K562 (cell line): ENCODE results near the gene SYCP1. TPM values are rescaled to one million over a fixed set of nuclear protein-coding genes. Genes with fewer than 3 reads are reported as not detected.

ENCODE experiments used
- CBX3 ChIP-seq, 2 experiments: IDR thresholded peaks; 1 replicate in 1 of 2; 2 replicates in 1 of 2; pipeline ENCODE4 v1.6.1; 2012; ENCODE audit warnings: inconsistent platforms in 2 of 2, low read length in 2 of 2, borderline replicate concordance in 1 of 2, control low read depth in 1 of 2
- CSDE1 ChIP-seq, 2 experiments: fragments of 450-650 bp; IDR thresholded peaks; 2 replicates each; pipeline ENCODE4 v1.6.1; 2016; ENCODE audit warnings: mild to moderate bottlenecking in 1 of 2
- ESRRA ChIP-seq: fragments of 450-650 bp; IDR thresholded peaks from 2 replicates; pipeline ENCODE4 v1.6.1; 2014; ENCODE audit warnings: low read depth, mild to moderate bottlenecking, moderate library complexity, borderline replicate concordance
- ETS2 ChIP-seq: IDR thresholded peaks from 2 replicates; pipeline ENCODE4 v1.6.1; 2016; ENCODE audit warnings: borderline replicate concordance, missing genetic modification characterization, mild to moderate bottlenecking, moderate library complexity, missing compliant biosample characterization; ENCODE audit not compliant: poor library complexity, severe bottlenecking
- FOXK2 ChIP-seq, 2 experiments: fragments of 450-650 bp; IDR thresholded peaks in 1 of 2; conservative IDR thresholded peaks in 1 of 2; 2 replicates each; pipeline ENCODE4 v1.6.1; 2016; ENCODE audit warnings: low read depth in 2 of 2, mild to moderate bottlenecking in 1 of 2
- HDAC1 ChIP-seq, 2 experiments: fragments of 450-650 bp; IDR thresholded peaks; 2 replicates each; pipeline ENCODE4 v1.6.1; 2016 to 2017; ENCODE audit warnings: inconsistent platforms in 1 of 2, mild to moderate bottlenecking in 1 of 2, moderate library complexity in 1 of 2
- HEY1 ChIP-seq: fragments of 250-450 bp; sonication (Bioruptor Pico); IDR thresholded peaks from 2 replicates; pipeline ENCODE4 v1.5.0; 2020; ENCODE audit warnings: mild to moderate bottlenecking, moderate library complexity, borderline replicate concordance
- HLTF ChIP-seq: fragments of 450-650 bp; IDR thresholded peaks from 2 replicates; pipeline ENCODE4 v1.6.1; 2016
- IRF2 ChIP-seq: sonication (generic); formaldehyde crosslinking; IDR thresholded peaks from 2 replicates; pipeline ENCODE4 v1.8.1; 2022; ENCODE audit warnings: mild to moderate bottlenecking, missing genetic modification reagents
- MED1 ChIP-seq: sonication (generic); formaldehyde crosslinking; IDR thresholded peaks from 2 replicates; pipeline ENCODE4 v1.8.1; 2023; ENCODE audit warnings: missing genetic modification reagents, borderline replicate concordance
- NFXL1 ChIP-seq: fragments of 450-650 bp; formaldehyde crosslinking; IDR thresholded peaks from 2 replicates; pipeline ENCODE4 v1.4.0; 2021; ENCODE audit warnings: mild to moderate bottlenecking
- RAD21 ChIP-seq, 2 experiments: fragments of 250-450 bp in 1 of 2; fragments of 450-650 bp in 1 of 2; sonication (Bioruptor Pico) in 1 of 2; formaldehyde crosslinking in 1 of 2; IDR thresholded peaks in 1 of 2; conservative IDR thresholded peaks in 1 of 2; 2 replicates each; pipeline versions ENCODE4 v1.4.0 to v1.8.0; 2020 to 2022; ENCODE audit warnings: mild to moderate bottlenecking in 2 of 2, moderate library complexity in 1 of 2
- RFX5 ChIP-seq: IDR thresholded peaks from 2 replicates; pipeline ENCODE4 v1.6.1; 2011; ENCODE audit warnings: low read depth, mild to moderate bottlenecking, improper control_type of control experiment, low read length
- TSC22D4 ChIP-seq: fragments of 450-650 bp; IDR thresholded peaks from 2 replicates; pipeline ENCODE4 v1.6.1; 2016; ENCODE audit warnings: missing genetic modification characterization, missing biosample characterization, control low read depth
- polyA plus RNA-seq, 8 experiments: library from polyadenylated mRNA; depleted of rRNA in 4 of 8; stranded (reverse) in 5 of 8; unstranded in 3 of 8; fragments of >200 nt; fragmentation: Nextera tagmentation in 2 of 8; fragmentation: Illumina TruSeq in 1 of 8; extraction: Ambion mirVana in 2 of 8; extraction: Trizol in 1 of 8; gene quantifications; 2 replicates each; pipeline versions ENCODE4 v1.2.1 to v1.2.3, GENCODE V29; 2011 to 2014; ENCODE audit warnings: inconsistent platforms in 1 of 8, missing spikeins in 1 of 8
- total RNA-seq, 7 experiments: library from RNA; depleted of rRNA in 6 of 7; stranded (reverse); fragments of >200 nt in 6 of 7; fragmentation: Illumina TruSeq in 2 of 7; extraction: Trizol in 2 of 7; gene quantifications; 2 replicates each; pipeline versions ENCODE4 v1.2.1 to v1.2.3, GENCODE V29; 2011 to 2021; ENCODE audit warnings: low replicate concordance in 1 of 7
- TF ChIP-seq, protein P1 (sequence below): sonication (generic); formaldehyde crosslinking; IDR thresholded peaks from 2 replicates; pipeline ENCODE4 v1.8.0; 2022; ENCODE audit warnings: mild to moderate bottlenecking, missing genetic modification reagents

SYCP1 gene
- total and polyA plus RNA-seq, 9 of the 15 experiments (the other 6 are each of a cell fraction or from before 2014, with no cell fraction given) = not detected

DNA sequence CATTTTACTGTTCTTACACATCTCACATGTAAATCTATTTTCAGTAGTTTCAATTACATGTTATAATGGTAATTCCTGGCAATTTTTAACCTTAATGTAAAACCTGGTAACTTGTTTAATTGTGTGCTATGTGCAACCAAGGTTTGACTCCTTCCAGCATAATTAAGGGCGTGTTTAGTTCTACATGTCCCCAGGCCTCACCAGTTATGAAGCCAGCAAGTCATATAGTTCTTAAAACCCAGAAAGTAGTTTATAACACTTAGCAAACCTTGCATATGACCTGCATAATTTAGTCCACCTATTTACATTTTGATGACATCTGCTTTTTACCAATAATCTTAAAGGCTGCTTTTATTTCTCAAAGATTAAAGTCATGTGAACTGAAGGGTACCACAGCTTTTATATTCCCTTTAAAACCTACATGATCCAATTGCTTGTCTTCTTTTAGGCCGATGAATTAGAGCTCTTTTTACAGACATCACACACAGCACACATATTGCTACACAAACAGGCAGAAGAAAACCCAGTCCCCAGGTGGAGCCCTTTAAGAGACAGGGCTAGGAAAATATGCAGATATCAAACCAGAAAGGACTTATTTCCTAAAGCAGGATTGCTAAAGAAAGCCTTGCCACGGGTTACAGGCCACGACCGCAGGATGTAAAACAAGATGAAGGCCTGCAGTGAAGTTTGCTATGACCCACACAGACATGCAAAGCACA, 23.2 kb upstream of the SYCP1 start (continued):
- no peak for TF ChIP-seq FOXK2 (conservative IDR thresholded peaks at IDR 0.05 in 1 of 2, IDR thresholded peaks at IDR 0.05 in 1 of 2; ENCODE audit: low read depth in 2 of 2)
- no peak for TF ChIP-seq CSDE1 (IDR thresholded peaks at IDR 0.05)
- TF ChIP-seq RAD21 (CRISPR knock-in tag; conservative IDR thresholded peaks at IDR 0.05 in 1 of 2, IDR thresholded peaks at IDR 0.05 in 1 of 2) = no peak
- TF ChIP-seq HEY1 (CRISPR knock-in tag) = no peak
- no peak for TF ChIP-seq ESRRA
- no peak for TF ChIP-seq NFXL1
- no peak for TF ChIP-seq ETS2 (tag)
- no peak for TF ChIP-seq TSC22D4
- no peak for TF ChIP-seq CBX3 (IDR thresholded peaks at IDR 0.05; ENCODE audit: borderline replicate concordance in 1 of 2, low read length in 2 of 2)
- TF ChIP-seq HLTF = no peak
- TF ChIP-seq IRF2 (CRISPR knock-in tag) = no peak
- no peak for TF ChIP-seq MED1 (CRISPR knock-in tag)
- TF ChIP-seq, protein P1, sequence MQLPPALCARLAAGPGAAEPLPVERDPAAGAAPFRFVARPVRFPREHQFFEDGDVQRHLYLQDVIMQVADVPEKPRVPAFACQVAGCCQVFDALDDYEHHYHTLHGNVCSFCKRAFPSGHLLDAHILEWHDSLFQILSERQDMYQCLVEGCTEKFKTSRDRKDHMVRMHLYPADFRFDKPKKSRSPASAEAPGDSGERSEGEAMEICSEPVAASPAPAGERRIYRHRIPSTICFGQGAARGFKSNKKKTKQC (CRISPR knock-in tag) = no peak
- TF ChIP-seq RFX5 = no peak
- no peak for TF ChIP-seq HDAC1 (IDR thresholded peaks at IDR 0.05)
